Measurements from ENCODE around the gene HEY2.

DNA sequence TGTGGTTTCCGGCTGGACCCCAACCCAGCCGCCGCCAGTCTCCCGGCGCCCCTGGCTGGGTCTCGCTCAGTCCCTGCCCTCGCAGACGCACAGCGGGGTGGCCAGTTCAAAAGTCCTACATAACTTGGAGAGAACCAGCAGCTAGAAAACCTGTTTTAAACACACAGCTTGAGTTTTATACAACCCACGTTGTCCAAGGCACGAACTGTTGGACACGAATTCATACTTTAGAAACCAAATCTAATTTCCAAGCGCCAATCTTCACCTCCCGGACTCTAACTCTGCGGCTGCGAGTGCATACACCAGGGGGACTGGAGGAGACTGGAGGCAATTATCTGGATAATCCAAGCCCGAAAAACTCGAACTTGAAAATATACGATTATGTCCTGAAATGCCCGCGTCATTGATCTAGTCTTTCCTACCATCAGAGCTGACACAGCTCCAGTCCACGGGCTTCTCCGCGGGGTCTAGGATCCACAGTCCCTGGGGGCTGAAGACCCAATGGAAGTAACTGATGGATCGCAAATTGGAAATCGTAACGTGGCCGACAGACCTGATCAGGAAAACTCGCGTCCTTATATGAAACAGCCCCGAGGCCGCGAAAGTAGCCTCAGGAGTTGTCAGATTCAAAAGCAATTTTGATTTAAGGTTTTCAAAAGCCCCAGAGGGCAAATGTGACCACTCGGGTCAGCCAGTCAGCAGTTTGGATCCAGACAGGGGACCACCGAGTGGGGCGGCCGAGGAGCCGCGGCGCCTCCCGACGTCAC lies 843 bp upstream of the HEY2 start:
- TF ChIP-seq, protein P1, sequence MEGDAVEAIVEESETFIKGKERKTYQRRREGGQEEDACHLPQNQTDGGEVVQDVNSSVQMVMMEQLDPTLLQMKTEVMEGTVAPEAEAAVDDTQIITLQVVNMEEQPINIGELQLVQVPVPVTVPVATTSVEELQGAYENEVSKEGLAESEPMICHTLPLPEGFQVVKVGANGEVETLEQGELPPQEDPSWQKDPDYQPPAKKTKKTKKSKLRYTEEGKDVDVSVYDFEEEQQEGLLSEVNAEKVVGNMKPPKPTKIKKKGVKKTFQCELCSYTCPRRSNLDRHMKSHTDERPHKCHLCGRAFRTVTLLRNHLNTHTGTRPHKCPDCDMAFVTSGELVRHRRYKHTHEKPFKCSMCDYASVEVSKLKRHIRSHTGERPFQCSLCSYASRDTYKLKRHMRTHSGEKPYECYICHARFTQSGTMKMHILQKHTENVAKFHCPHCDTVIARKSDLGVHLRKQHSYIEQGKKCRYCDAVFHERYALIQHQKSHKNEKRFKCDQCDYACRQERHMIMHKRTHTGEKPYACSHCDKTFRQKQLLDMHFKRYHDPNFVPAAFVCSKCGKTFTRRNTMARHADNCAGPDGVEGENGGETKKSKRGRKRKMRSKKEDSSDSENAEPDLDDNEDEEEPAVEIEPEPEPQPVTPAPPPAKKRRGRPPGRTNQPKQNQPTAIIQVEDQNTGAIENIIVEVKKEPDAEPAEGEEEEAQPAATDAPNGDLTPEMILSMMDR (IDR thresholded peaks at IDR 0.05), result no peak
- TF ChIP-seq POLR2A (IDR thresholded peaks at IDR 0.05), result no peak
